ENCODE data around the gene GRIK4. TPM values are rescaled to one million over a fixed set of nuclear protein-coding genes. Genes with fewer than 3 reads are reported as not detected.

The GRIK4 gene
- total and polyA plus RNA-seq, 12 donors, result 0.33 to 4.8 (median 3.0) TPM

DNA sequence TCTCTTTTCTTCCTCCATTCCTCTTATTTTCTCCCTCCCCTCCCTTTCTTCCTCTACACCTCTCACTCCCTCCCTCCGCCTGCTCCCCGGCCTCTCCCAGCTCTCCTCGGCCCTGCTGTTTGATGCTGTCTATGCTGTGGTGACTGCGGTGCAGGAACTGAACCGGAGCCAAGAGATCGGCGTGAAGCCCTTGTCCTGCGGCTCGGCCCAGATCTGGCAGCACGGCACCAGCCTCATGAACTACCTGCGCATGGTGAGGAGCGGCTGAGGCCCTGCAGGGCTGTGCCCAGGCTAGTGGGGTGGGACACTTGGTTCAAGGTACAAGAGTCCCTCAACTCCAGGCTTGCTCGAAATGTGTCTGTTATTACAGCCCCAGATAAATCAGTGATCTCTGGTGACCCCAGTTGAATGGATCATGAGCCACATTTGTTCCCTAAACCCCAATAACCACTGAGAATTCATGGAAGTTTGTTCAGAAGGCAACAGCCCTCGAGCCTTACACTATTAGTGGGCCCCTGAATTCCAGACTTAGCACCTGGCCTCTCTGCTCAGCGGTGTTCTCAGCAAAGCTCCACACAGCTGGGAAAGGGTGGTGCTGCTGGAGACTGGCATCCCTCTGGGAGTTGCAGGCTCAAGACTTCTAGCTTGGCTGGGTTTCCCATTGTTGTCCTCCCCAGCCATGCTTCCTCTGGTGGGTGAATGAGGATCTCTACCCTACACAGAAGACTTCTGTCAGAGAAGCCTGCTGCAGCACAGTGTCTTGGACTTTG is 362.6 kb downstream of the GRIK4 start:
- Histone ChIP-seq H3K36me3 (replicated peaks in 1 of 2) (no peaks in the 10 kb centered on the region), H3K4me3 (no peak overlapping the region), H3K9me3 (replicated peaks in 1 of 3) (no peaks in the 10 kb centered on the region), H3K27ac (no peak overlapping the region), H3K4me1 (replicated peaks in 1 of 2) (no peaks in the 10 kb centered on the region), H3K27me3 (no peaks in the 10 kb centered on the region)
- TF ChIP-seq POLR2A (IDR thresholded peaks at IDR 0.05), result no peak
- no peak for TF ChIP-seq CTCF (IDR thresholded peaks at IDR 0.05)
- WGBS, 4 donors, result 93 to 96% (median 95%) methylated on average over 13 to 15 of the region's 15 CpGs
- intact Hi-C loops (cut with DNase I), result no loop called here
- DNase-seq, result no peak

GRCh38 chr11:120875986-120876385 is 364.4 kb downstream of the GRIK4 start:
- 93 to 96% (median 95%) methylated on average over 1 of the region's 1 CpG for WGBS, 4 donors
- Histone ChIP-seq H3K4me1 (replicated peaks in 1 of 2) (no peaks in the 10 kb centered on the region), H3K27ac (no peak overlapping the region), H3K27me3 (no peaks in the 10 kb centered on the region), H3K36me3 (replicated peaks in 1 of 2) (no peaks in the 10 kb centered on the region), H3K4me3 (no peak overlapping the region), H3K9me3 (replicated peaks in 1 of 3) (no peaks in the 10 kb centered on the region)
- no peak for TF ChIP-seq POLR2A (IDR thresholded peaks at IDR 0.05)
- no peak for TF ChIP-seq CTCF (IDR thresholded peaks at IDR 0.05)
- DNase-seq, result no peak
- intact Hi-C loops (cut with DNase I), result no loop called here

DNA sequence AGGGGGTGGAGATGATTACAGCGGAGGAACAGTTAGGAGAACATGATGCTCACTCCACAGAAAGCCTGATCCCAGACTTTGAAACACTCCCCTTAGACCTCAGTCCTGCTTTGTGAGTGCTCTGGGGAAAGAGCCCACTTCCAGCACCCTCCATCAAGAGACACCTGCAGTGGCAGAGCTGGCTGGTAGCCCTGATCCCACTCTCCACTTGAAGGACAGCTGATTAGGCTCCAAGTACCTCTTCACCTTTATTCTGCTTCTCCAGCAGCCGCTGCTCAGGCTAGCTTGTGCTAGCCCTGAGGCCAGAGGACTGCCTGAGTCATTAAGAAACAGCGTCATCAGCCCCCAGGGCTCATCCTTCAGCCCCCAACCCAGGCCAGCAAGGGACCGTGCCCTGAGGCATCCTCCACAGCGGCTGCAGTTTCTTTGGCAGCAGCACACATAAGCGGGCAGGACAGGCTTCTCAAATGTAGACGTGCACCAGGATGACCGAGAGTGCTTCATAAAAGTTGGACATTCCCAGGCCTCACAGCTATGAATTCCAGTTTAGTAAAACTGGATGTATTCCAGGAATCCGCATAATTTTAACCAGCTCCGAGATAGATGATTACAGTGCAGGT is 366.3 kb downstream of the GRIK4 start:
- Histone ChIP-seq H3K27ac (no peak overlapping the region), H3K4me1 (replicated peaks in 1 of 2) (no peaks in the 10 kb centered on the region), H3K9me3 (replicated peaks in 1 of 3) (no peaks in the 10 kb centered on the region), H3K4me3 (no peak overlapping the region), H3K36me3 (replicated peaks in 1 of 2) (no peaks in the 10 kb centered on the region), H3K27me3 (no peaks in the 10 kb centered on the region)
- no peak for TF ChIP-seq CTCF (IDR thresholded peaks at IDR 0.05)
- no peak for TF ChIP-seq POLR2A (IDR thresholded peaks at IDR 0.05)
- WGBS, 4 donors, result 86 to 94% (median 92%) methylated on average over 9 to 10 of the region's 10 CpGs
- intact Hi-C loops (cut with DNase I), result no loop called here
- DNase-seq, result no peak

DNA sequence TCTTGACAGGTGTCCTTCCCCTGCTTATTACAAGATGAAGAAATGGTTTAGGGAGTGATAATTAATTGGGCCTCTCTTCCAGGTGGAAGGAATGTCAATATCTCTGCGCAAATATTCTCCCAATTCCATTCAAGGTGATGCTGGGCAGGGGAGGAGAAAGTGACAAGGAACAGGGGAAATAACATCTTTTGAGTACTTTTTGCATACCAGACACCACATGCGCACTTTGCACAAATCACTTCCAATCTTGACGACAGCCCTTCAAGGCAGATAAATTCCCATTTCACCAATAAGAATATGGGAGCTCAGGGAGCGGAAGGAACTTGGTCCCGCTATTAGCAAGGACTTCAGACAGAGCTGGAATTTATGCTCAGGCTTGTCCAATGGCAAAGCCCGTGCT is 367.2 kb downstream of the GRIK4 start:
- DNase-seq, result no peak
- H3K27ac ChIP-seq, result no peak overlapping the region
- no peaks in the 10 kb centered on the region for H3K9me3 ChIP-seq (replicated peaks in 1 of 3)
- no peaks in the 10 kb centered on the region for H3K27me3 ChIP-seq
- no peaks in the 10 kb centered on the region for H3K36me3 ChIP-seq (replicated peaks in 1 of 2)
- H3K4me3 ChIP-seq, result no peak overlapping the region
- TF ChIP-seq CTCF (IDR thresholded peaks at IDR 0.05) (no peak), POLR2A (IDR thresholded peaks at IDR 0.05) (no peak)
- peaks cover 0 to 8% of the 10 kb centered on the region in 2 donors for H3K4me1 ChIP-seq (replicated peaks in 1 of 2)
- intact Hi-C loops (cut with DNase I), result no loop called here
- 85 to 97% (median 91%) methylated on average over 6 of the region's 6 CpGs for WGBS, 4 donors
